ENCODE data around the gene NMUR2. TPM values are rescaled to one million over a fixed set of nuclear protein-coding genes. Genes with fewer than 3 reads are reported as not detected.

NMUR2 gene
- total RNA-seq, 1 experiment from 2014 or later = not detected

GRCh38 chr5:152380415-152381123 lies 24.5 kb downstream of the NMUR2 start:
- Histone ChIP-seq H3K4me1 (ENCODE audit: control insufficient read depth in 1 of 2, insufficient read depth in 2 of 2, low read length in 2 of 2) (no peaks in the 10 kb centered on the region), H2AFZ (ENCODE audit: low read depth, low read length, poor library complexity, severe bottlenecking) (no peak overlapping the region), H3K27me3 (ENCODE audit: insufficient read depth, low read length) (peaks cover 7% of the 10 kb centered on the region; the same call in 1 of the 2 replicates), H3K9me2 (ENCODE audit: insufficient read depth) (no peaks in the 10 kb centered on the region), H4K20me1 (ENCODE audit: insufficient read depth) (no peaks in the 10 kb centered on the region), H3K36me3 (ENCODE audit: control insufficient read depth in 1 of 2, insufficient read depth in 2 of 2, low read length in 2 of 2) (no peaks in the 10 kb centered on the region), H3K79me2 (ENCODE audit: insufficient read depth, low read length) (no peaks in the 10 kb centered on the region), H3K4me3 (replicated peaks in 1 of 2; ENCODE audit: low read depth in 1 of 2, low read length in 2 of 2) (no peak overlapping the region), H3K9ac (ENCODE audit: low read length) (no peak overlapping the region), H3K9me3 (ENCODE audit: control insufficient read depth in 1 of 2, insufficient read depth in 1 of 2, low read depth in 1 of 2, low read length in 2 of 2) (no peaks in the 10 kb centered on the region), H3K4me2 (ENCODE audit: low read length) (no peak overlapping the region), H3K27ac (ENCODE audit: low read depth, low read length) (no peak overlapping the region)
- ChIA-PET POLR2A (no interaction called here), RAD21 (ENCODE audit: low non-redundant PET in 1 of 2, low total read pairs in 2 of 2, uncharacterized antibody in 2 of 2, unreplicated experiment in 2 of 2) (no interaction called here), CTCF (no interaction called here)
- ATAC-seq (no peak), DNase-seq (ENCODE audit: low read depth, low spot score) (no peak)
- TF ChIP-seq ATF3 (IDR thresholded peaks at IDR 0.05) (no peak), ZNF274 (IDR thresholded peaks at IDR 0.05; ENCODE audit: low read depth, low read length) (no peak), SIN3A (IDR thresholded peaks at IDR 0.05; ENCODE audit: low read depth) (no peak), RAD21 (IDR thresholded peaks at IDR 0.05; ENCODE audit: low read depth) (no peak), ELF1 (IDR thresholded peaks at IDR 0.05; ENCODE audit: borderline replicate concordance, low read depth) (no peak), JUND (IDR thresholded peaks at IDR 0.05) (no peak), ZFX (IDR thresholded peaks at IDR 0.05) (no peak), POLR2A (IDR thresholded peaks at IDR 0.05; ENCODE audit: borderline replicate concordance, extremely low read depth, insufficient read depth, insufficient read length) (no peak), YY1 (IDR thresholded peaks at IDR 0.05; ENCODE audit: extremely low read depth, insufficient replicate concordance, low read depth, low read length) (no peak), SP1 (IDR thresholded peaks at IDR 0.05; ENCODE audit: low read depth) (no peak), REST (IDR thresholded peaks at IDR 0.05; ENCODE audit: low read depth) (no peak), FOSL1 (IDR thresholded peaks at IDR 0.05; ENCODE audit: low read depth) (no peak), TCF7L2 (IDR thresholded peaks at IDR 0.05; ENCODE audit: borderline replicate concordance, extremely low read depth, insufficient read depth, insufficient read length) (no peak), EGR1 (IDR thresholded peaks at IDR 0.05; ENCODE audit: low read depth) (no peak), SRF (IDR thresholded peaks at IDR 0.05; ENCODE audit: low read depth) (no peak), MAX (IDR thresholded peaks at IDR 0.05) (no peak), CEBPB (IDR thresholded peaks at IDR 0.05; ENCODE audit: low read depth) (no peak), CTCF (IDR thresholded peaks at IDR 0.05 in 2 of 3, conservative IDR thresholded peaks at IDR 0.05 in 1 of 3; ENCODE audit: borderline replicate concordance in 1 of 3, insufficient read depth in 1 of 3, low read depth in 2 of 3, low read length in 2 of 3) (no peak)
- intact Hi-C loops (cut with micrococcal nuclease) = no loop called here
- BruUV-seq (replicated peaks) = no TSS peak
